HEK293 (cell line): Measurements from ENCODE around the gene NFATC2IP.

Experiments
- TCF7L2 ChIP-seq: IDR thresholded peaks from 2 replicates; pipeline ENCODE4 v1.6.1; 2011; ENCODE audit warnings: low read depth, mild to moderate bottlenecking, inconsistent platforms, low read length, moderate library complexity, borderline replicate concordance
- TF ChIP-seq, protein P1 (sequence below): fragments of 450-650 bp; formaldehyde crosslinking; IDR thresholded peaks from 2 replicates; pipeline ENCODE4 v1.5.1; 2016; ENCODE audit warnings: missing biosample characterization, missing genetic modification characterization

- TF ChIP-seq TCF7L2 = no peak
- TF ChIP-seq, protein P1, sequence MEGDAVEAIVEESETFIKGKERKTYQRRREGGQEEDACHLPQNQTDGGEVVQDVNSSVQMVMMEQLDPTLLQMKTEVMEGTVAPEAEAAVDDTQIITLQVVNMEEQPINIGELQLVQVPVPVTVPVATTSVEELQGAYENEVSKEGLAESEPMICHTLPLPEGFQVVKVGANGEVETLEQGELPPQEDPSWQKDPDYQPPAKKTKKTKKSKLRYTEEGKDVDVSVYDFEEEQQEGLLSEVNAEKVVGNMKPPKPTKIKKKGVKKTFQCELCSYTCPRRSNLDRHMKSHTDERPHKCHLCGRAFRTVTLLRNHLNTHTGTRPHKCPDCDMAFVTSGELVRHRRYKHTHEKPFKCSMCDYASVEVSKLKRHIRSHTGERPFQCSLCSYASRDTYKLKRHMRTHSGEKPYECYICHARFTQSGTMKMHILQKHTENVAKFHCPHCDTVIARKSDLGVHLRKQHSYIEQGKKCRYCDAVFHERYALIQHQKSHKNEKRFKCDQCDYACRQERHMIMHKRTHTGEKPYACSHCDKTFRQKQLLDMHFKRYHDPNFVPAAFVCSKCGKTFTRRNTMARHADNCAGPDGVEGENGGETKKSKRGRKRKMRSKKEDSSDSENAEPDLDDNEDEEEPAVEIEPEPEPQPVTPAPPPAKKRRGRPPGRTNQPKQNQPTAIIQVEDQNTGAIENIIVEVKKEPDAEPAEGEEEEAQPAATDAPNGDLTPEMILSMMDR (tag by site-specific recombination) = no peak
Observed at GRCh38 chr16:28946681-28947080, 4.1 kb upstream of the NFATC2IP start.
